SK-N-MC (cell line): ENCODE results near the gene BABAM2.

ENCODE experiments used
- EZH2 ChIP-seq: fragments of 200-600 bp; sonication (generic); IDR thresholded peaks from one replicate; pipeline ENCODE4 v1.6.1; 2017; ENCODE audit warnings: antibody characterized with exemption
- FOXP2 ChIP-seq: optimal IDR thresholded peaks from 2 replicates; pipeline ENCODE3; 2011; ENCODE audit warnings: mild to moderate bottlenecking, moderate library complexity; ENCODE audit not compliant: insufficient read depth; ENCODE audit errors: extremely low read length, control extremely low read depth
- POLR2AphosphoS5 ChIP-seq: IDR thresholded peaks from 2 replicates; pipeline ENCODE4 v1.6.1; 2012; ENCODE audit warnings: mild to moderate bottlenecking, low read depth, low read length, borderline replicate concordance

- no peak for TF ChIP-seq POLR2AphosphoS5
- no peak for TF ChIP-seq EZH2
- no peak for TF ChIP-seq FOXP2
Observed at GRCh38 chr2:28319118-28320008, 428.8 kb downstream of the BABAM2 start.
